PC-9 (cell line): ENCODE results near the gene CTSD. TPM values are rescaled to one million over a fixed set of nuclear protein-coding genes. Genes with fewer than 3 reads are reported as not detected.

Experiments used
- BruUV-seq: library from RNA; stranded (reverse); fragments of 400-500 nt; replicated peaks from 2 replicates; lab custom pipeline; 2021; lab: Mats Ljungman, UMichigan
- CTCF ChIA-PET: fragments of 300-600 bp; sonication (Branson Sonifier 250); formaldehyde crosslinking; loops from one replicate; lab custom pipeline; 2022; ENCODE audit warnings: antibody characterized with exemption; lab: Charles Lee
- POLR2A ChIA-PET: fragments of 300-600 bp; sonication (Branson Sonifier 250); formaldehyde crosslinking; loops from one replicate; lab custom pipeline; 2022; ENCODE audit warnings: antibody characterized with exemption; ENCODE audit not compliant: unreplicated experiment; lab: Charles Lee
- DNase-seq, 2 experiments: peaks; one replicate each; pipeline versions ENCODE4 v3.0.0 to v3.0.0-alpha.2; 2015 to 2022; ENCODE audit warnings: mixed read lengths in 1 of 2
- H2AFZ ChIP-seq: fragments of 200-600 bp; sonication (generic); 2 replicates; pipeline ENCODE4 v1.8.1; 2017; ENCODE audit warnings: antibody characterized with exemption
- H3F3A ChIP-seq: fragments of 200-600 bp; sonication (generic); 2 replicates; pipeline ENCODE4 v1.8.1; 2017; ENCODE audit warnings: antibody characterized with exemption, mild to moderate bottlenecking, low read depth; ENCODE audit not compliant: insufficient read depth
- H3K27ac ChIP-seq: fragments of 200-600 bp; sonication (generic); 2 replicates; pipeline ENCODE4 v1.6.1; 2016; ENCODE audit warnings: mixed run types
- H3K27me3 ChIP-seq: fragments of 200-600 bp; sonication (generic); 2 replicates; pipeline ENCODE4 v1.6.1; 2016; ENCODE audit warnings: low read depth, mixed run types; ENCODE audit not compliant: insufficient read depth
- H3K36me3 ChIP-seq: fragments of 200-600 bp; sonication (generic); 2 replicates; pipeline ENCODE4 v1.6.1; 2016; ENCODE audit warnings: low read depth, mixed run types
- H3K4me1 ChIP-seq: fragments of 200-600 bp; sonication (generic); replicated peaks from 2 replicates; pipeline ENCODE4 v1.6.1; 2016; ENCODE audit warnings: mixed run types; ENCODE audit not compliant: insufficient read depth
- H3K4me2 ChIP-seq: fragments of 200-600 bp; sonication (generic); 2 replicates; pipeline ENCODE4 v1.6.1; 2017; ENCODE audit warnings: mixed run types
- H3K4me3 ChIP-seq: fragments of 200-600 bp; sonication (generic); 2 replicates; pipeline ENCODE4 v1.6.1; 2016; ENCODE audit warnings: mixed run types
- H3K79me2 ChIP-seq: fragments of 200-600 bp; sonication (generic); 2 replicates; pipeline ENCODE4 v1.6.1; 2017; ENCODE audit warnings: low read depth, mixed run types
- H3K9me2 ChIP-seq: fragments of 200-600 bp; sonication (generic); 2 replicates; pipeline ENCODE4 v1.8.1; 2017; ENCODE audit warnings: mild to moderate bottlenecking; ENCODE audit not compliant: insufficient read depth
- H3K9me3 ChIP-seq: fragments of 200-600 bp; sonication (generic); 2 replicates; pipeline ENCODE4 v1.8.1; 2016; ENCODE audit warnings: low read depth; ENCODE audit not compliant: insufficient read depth
- H4K20me1 ChIP-seq: fragments of 200-600 bp; sonication (generic); 2 replicates; pipeline ENCODE4 v1.8.1; 2017; ENCODE audit not compliant: insufficient read depth
- CTCF ChIP-seq: fragments of 200-600 bp; sonication (generic); conservative IDR thresholded peaks from 2 replicates; pipeline ENCODE4 v1.6.1; 2017; ENCODE audit warnings: mixed run types, antibody characterized with exemption, mild to moderate bottlenecking, moderate library complexity
- EZH2 ChIP-seq: fragments of 200-600 bp; sonication (generic); IDR thresholded peaks from 2 replicates; pipeline ENCODE4 v1.8.0; 2017; ENCODE audit warnings: antibody characterized with exemption, low read depth
- intact Hi-C: fragments of 100-400 bp; cut with micrococcal nuclease; formaldehyde crosslinking; loops from one replicate; pipeline ENCODE4 v1.10.0; 2022; ENCODE audit not compliant: unreplicated experiment
- total RNA-seq: library from RNA; stranded (reverse); gene quantifications from 2 replicates; pipeline ENCODE4 v1.2.3, GENCODE V29; 2021

The CTSD gene
- total RNA-seq, 1 experiment from 2014 or later: 735 TPM

DNA sequence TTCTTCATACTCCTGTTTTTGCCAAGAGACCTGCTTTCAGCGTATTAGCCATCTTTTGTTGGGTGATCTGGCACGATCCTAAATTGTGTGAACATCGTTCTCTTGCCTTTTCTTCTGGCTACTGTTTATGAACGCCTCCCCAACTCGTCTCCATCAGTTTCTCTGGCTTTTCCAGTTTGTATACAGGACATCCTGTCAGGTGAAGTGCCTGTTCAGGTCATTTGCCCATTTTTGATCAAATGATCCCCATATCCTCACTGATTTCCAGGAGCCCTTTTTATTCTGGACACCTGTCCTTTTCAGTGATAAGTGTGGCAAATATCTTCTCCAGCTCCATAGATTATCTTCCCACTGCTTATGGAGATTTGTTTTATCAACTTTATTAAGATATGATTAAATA lies 48.5 kb upstream of the CTSD start:
- no peaks in the 10 kb centered on the region for H3K9me2 ChIP-seq
- no peak for DNase-seq
- ChIA-PET CTCF (no interaction called here), POLR2A (no interaction called here)
- no peak overlapping the region for H3K4me2 ChIP-seq
- H3K9me3 ChIP-seq: no peaks in the 10 kb centered on the region
- intact Hi-C loops: no loop called here
- H3K27me3 ChIP-seq: no peaks in the 10 kb centered on the region
- no peaks in the 10 kb centered on the region for H4K20me1 ChIP-seq
- H3K4me1 ChIP-seq: no peaks in the 10 kb centered on the region
- TF ChIP-seq CTCF: no peak
- TF ChIP-seq EZH2: no peak
- H3K4me3 ChIP-seq: no peak overlapping the region
- H3K36me3 ChIP-seq: no peaks in the 10 kb centered on the region
- no peak overlapping the region for H2AFZ ChIP-seq
- no TSS peak for BruUV-seq
- no peaks in the 10 kb centered on the region for H3F3A ChIP-seq
- no peaks in the 10 kb centered on the region for H3K79me2 ChIP-seq
- H3K27ac ChIP-seq: no peak overlapping the region

- Histone ChIP-seq H3K27ac (no peak overlapping the region), H4K20me1 (no peaks in the 10 kb centered on the region), H3K4me2 (no peak overlapping the region), H3K4me3 (no peak overlapping the region), H3K36me3 (no peaks in the 10 kb centered on the region), H3K27me3 (no peaks in the 10 kb centered on the region), H3K79me2 (no peaks in the 10 kb centered on the region), H3K4me1 (no peaks in the 10 kb centered on the region), H2AFZ (no peak overlapping the region), H3F3A (no peaks in the 10 kb centered on the region), H3K9me2 (no peaks in the 10 kb centered on the region), H3K9me3 (no peaks in the 10 kb centered on the region)
- ChIA-PET POLR2A (no interaction called here), CTCF (no interaction called here)
- no peak for DNase-seq
- intact Hi-C loops: no loop called here
- TF ChIP-seq CTCF (no peak), EZH2 (no peak)
- BruUV-seq: no TSS peak
These were observed 47.0 kb upstream of the CTSD start for GRCh38 chr11:1810761-1811160.

DNA sequence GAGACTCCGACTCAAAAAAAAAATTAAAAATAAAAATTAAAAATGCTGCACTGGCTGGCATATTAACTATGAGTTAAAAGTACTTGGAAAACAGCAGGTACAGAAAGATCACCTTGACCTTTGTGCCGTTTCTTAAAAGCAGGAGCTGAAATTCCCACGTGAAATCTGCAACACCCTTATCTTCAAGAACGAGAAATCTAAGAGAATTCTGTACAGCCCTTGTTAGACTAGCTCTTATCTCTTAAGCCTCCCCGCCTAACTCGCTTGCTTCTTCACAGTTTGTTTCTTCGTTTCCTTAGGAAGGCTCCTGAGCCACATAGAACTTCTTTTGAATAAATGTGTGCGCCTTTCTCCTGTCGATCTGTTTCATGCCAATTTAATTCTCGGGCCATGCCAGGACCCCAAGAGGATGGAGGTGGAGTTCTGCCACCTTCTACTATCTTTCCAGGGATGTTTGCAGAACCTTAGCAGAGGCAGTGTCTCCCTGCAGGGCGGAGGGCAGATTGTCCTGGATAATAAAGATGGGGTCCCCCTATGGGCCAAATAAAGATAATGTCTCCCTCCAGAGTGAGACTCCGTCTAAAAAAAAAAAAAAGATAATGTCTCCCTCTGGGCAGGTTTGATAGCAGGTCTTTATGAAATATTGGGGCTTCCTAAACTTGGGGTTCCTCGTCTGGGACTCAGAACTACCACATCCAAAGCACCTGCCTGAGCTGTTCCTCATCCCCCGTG lies 43.7 kb upstream of the CTSD start:
- CTCF ChIA-PET: no interaction called here
- Histone ChIP-seq H3K9me2 (no peaks in the 10 kb centered on the region), H4K20me1 (no peaks in the 10 kb centered on the region), H3K4me3 (no peak overlapping the region), H3K4me1 (no peaks in the 10 kb centered on the region), H3K27ac (no peak overlapping the region), H3K36me3 (no peaks in the 10 kb centered on the region), H3F3A (no peaks in the 10 kb centered on the region), H3K4me2 (no peak overlapping the region), H2AFZ (no peak overlapping the region), H3K9me3 (no peaks in the 10 kb centered on the region), H3K79me2 (no peaks in the 10 kb centered on the region), H3K27me3 (no peaks in the 10 kb centered on the region)
- no peak for TF ChIP-seq EZH2
- no peak; the same call in 1 of the 2 replicates for TF ChIP-seq CTCF
- no TSS peak for BruUV-seq
- POLR2A ChIA-PET: no interaction called here
- intact Hi-C loops: no loop called here
- DNase-seq: no peak
